Vagina (tissue), 2 donors: ENCODE measurements around the gene GORASP2.

Experiments used
- POLR2A ChIP-seq, 2 donors: fragments of 450-650 bp; IDR thresholded peaks; one replicate each; pipeline ENCODE4 v1.6.1; 2017; ENCODE audit warnings: antibody characterized with exemption in 2 of 2, mild to moderate bottlenecking in 2 of 2, moderate library complexity in 2 of 2
- POLR2AphosphoS5 ChIP-seq, 2 donors: sonication (generic); formaldehyde crosslinking; IDR thresholded peaks; one replicate each; pipeline ENCODE4 v1.9.0; 2017; ENCODE audit warnings: antibody characterized with exemption in 2 of 2, mild to moderate bottlenecking in 2 of 2, low read depth in 1 of 2; ENCODE audit not compliant: insufficient read depth in 1 of 2
- TF ChIP-seq, protein P1 (sequence below), 3 experiments: fragments of 450-650 bp in 2 of 3; fragments of 200-600 bp in 1 of 3; sonication (generic) in 1 of 3; IDR thresholded peaks; one replicate each; pipeline ENCODE4 v1.5.1; 2017 to 2019; ENCODE audit warnings: antibody characterized with exemption in 3 of 3, mild to moderate bottlenecking in 2 of 3, moderate library complexity in 2 of 3

DNA sequence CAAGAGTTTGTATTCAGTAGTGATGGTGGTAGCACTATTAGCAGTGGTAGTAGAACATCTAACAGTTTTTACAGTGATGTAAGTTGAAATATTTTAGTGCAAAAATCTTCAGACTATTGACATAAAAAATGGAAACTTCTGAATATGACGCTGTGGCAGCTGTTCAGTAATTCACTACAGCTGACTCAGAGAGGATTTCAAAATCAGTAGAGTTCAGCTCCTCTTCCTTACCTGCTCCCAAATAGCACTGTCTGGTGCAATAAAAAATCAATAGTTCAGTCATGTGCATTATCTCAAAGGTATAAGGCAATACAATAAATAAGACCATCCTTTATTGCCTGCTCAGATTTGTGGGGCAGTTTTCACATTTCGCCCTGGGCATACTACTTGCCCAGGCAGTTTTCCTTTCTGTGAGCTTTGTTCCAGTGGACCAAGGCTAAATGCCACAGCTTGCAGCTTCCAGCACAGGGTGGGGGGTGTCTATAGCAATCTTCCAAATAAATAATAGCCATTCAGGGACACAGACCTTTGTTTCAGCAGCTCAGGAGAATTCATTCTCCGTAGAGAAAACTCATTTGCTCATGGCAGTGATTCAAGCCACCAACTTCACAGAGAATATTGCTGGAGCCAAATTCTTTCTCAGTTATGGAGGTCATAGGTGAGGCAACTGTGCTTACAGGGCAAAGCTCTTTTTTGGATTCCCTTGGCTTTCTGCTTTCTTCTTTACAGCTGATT lies 33.9 kb upstream of the GORASP2 start:
- TF ChIP-seq POLR2AphosphoS5 (IDR thresholded peaks at IDR 0.05; ENCODE audit: insufficient read depth in 1 of 2, low read depth in 1 of 2) (no peak), POLR2A (IDR thresholded peaks at IDR 0.05) (no peak)
- TF ChIP-seq, protein P1, sequence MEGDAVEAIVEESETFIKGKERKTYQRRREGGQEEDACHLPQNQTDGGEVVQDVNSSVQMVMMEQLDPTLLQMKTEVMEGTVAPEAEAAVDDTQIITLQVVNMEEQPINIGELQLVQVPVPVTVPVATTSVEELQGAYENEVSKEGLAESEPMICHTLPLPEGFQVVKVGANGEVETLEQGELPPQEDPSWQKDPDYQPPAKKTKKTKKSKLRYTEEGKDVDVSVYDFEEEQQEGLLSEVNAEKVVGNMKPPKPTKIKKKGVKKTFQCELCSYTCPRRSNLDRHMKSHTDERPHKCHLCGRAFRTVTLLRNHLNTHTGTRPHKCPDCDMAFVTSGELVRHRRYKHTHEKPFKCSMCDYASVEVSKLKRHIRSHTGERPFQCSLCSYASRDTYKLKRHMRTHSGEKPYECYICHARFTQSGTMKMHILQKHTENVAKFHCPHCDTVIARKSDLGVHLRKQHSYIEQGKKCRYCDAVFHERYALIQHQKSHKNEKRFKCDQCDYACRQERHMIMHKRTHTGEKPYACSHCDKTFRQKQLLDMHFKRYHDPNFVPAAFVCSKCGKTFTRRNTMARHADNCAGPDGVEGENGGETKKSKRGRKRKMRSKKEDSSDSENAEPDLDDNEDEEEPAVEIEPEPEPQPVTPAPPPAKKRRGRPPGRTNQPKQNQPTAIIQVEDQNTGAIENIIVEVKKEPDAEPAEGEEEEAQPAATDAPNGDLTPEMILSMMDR (IDR thresholded peaks at IDR 0.05): no peak
